ENCODE measurements around the gene MFF. TPM values are rescaled to one million over a fixed set of nuclear protein-coding genes. Genes with fewer than 3 reads are reported as not detected.

The MFF gene
- total RNA-seq, 5 donors from 2014 or later (not counting 1 experiment from before 2014, with no cell fraction given) = 50.7 to 57.6 (median 54.0) TPM

DNA sequence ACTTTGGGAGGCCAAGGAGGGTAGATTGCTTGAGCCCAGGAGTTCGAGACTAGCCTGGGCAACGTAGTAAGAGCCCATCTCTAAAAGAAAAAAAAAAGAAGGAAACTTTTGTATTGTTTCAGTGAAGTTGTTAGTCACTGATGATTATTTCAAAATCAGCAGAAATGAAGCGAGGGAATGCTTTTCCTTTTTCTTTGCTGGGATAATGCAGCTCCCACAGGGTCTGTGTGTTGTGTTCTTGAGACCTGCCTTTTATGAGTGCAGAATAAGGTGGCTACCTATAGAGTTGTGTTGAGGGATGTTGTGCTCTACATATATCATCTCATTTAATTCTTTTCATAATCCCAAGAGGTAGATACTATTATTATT lies 42.4 kb downstream of the MFF start:
- no peak overlapping the region for H3K27ac Mint-ChIP-seq
- no peaks in the 10 kb centered on the region for H3K36me3 ChIP-seq (ENCODE audit: control insufficient read depth in 2 of 2, extremely low read depth in 1 of 2, insufficient read depth in 1 of 2, low read length in 1 of 2)
- DNase-seq (no peak), ATAC-seq (replicated peaks in 1 of 4) (no peak)
- 80% methylated on average over 1 of the region's 3 CpGs for WGBS (ENCODE audit: insufficient coverage)
- H3K4me3 ChIP-seq (ENCODE audit: control insufficient read depth in 1 of 2, extremely low read depth in 1 of 2, low read length in 1 of 2) = no peak overlapping the region
- no peaks in the 10 kb centered on the region for H3K36me3 Mint-ChIP-seq
- H3K27me3 Mint-ChIP-seq = peaks cover 3 to 5% of the 10 kb centered on the region in 2 donors
- H3K9me3 Mint-ChIP-seq = no peaks in the 10 kb centered on the region
- H3K9me3 ChIP-seq = no peaks in the 10 kb centered on the region
- H3K4me3 Mint-ChIP-seq = no peak overlapping the region
- CTCF ChIA-PET = no interaction called here
- H3K4me1 Mint-ChIP-seq = peaks cover 0 to 4% (median 0%) of the 10 kb centered on the region in 3 donors
- H3K27ac ChIP-seq (ENCODE audit: low read length) = no peak overlapping the region
- no peaks in the 10 kb centered on the region for H3K4me1 ChIP-seq (ENCODE audit: control insufficient read depth in 1 of 2, extremely low read depth in 1 of 2, insufficient read depth in 2 of 2, low read length in 2 of 2)
- peaks cover 0 to 2% of the 10 kb centered on the region in 2 experiments for H3K27me3 ChIP-seq (replicated peaks in 1 of 2; ENCODE audit: control insufficient read depth in 2 of 2, extremely low read depth in 1 of 2, insufficient read depth in 2 of 2, low read length in 1 of 2)
- POLR2A ChIA-PET = no interaction called here

DNA sequence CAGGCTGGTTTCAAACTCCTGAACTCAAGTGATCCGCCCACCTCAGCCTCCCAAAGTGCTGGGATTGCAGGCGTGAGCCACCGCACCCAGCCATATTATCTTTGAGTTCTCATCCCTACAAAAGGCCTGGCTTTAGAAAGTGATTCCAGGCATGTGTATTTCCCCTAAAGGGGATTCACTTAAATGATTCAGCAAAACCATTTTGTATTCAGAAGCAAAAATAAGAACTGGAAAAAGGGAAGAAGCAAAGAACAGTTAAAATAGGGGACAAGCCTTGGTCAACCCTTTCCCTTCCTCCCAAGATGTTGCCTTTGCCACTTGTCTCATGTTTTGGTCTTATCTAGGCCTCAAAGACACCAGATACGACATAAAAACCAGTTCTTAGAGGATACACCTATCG lies 43.5 kb downstream of the MFF start:
- H3K4me3 ChIP-seq (ENCODE audit: control insufficient read depth in 1 of 2, extremely low read depth in 1 of 2, low read length in 1 of 2) = no peak overlapping the region
- no peaks in the 10 kb centered on the region for H3K9me3 Mint-ChIP-seq
- 100% methylated on average over 1 of the region's 5 CpGs for WGBS (ENCODE audit: insufficient coverage)
- H3K4me1 ChIP-seq (ENCODE audit: control insufficient read depth in 1 of 2, extremely low read depth in 1 of 2, insufficient read depth in 2 of 2, low read length in 2 of 2) = no peaks in the 10 kb centered on the region
- peaks cover 0 to 7% of the 10 kb centered on the region in 2 experiments for H3K27me3 ChIP-seq (replicated peaks in 1 of 2; ENCODE audit: control insufficient read depth in 2 of 2, extremely low read depth in 1 of 2, insufficient read depth in 2 of 2, low read length in 1 of 2)
- H3K4me3 Mint-ChIP-seq = no peak overlapping the region
- ATAC-seq (replicated peaks in 1 of 4) (no peak), DNase-seq (no peak)
- H3K36me3 Mint-ChIP-seq = no peaks in the 10 kb centered on the region
- CTCF ChIA-PET = no interaction called here
- peaks cover 0 to under 1% (median 0%) of the 10 kb centered on the region in 3 donors for H3K4me1 Mint-ChIP-seq
- POLR2A ChIA-PET = interaction anchor here in 1 of 2 donors (0.7 kb wide), 1 partner anchor 41 kb away, joined by 9 read pairs; no protein-coding TSS in a partner anchor
- no peaks in the 10 kb centered on the region for H3K36me3 ChIP-seq (ENCODE audit: control insufficient read depth in 2 of 2, extremely low read depth in 1 of 2, insufficient read depth in 1 of 2, low read length in 1 of 2)
- no peaks in the 10 kb centered on the region for H3K9me3 ChIP-seq
- H3K27ac Mint-ChIP-seq = no peak overlapping the region
- H3K27me3 Mint-ChIP-seq = peaks cover 6 to 11% of the 10 kb centered on the region in 2 donors
- H3K27ac ChIP-seq (ENCODE audit: low read length) = no peak overlapping the region

- no peak overlapping the region for H3K27ac ChIP-seq (ENCODE audit: low read length)
- H3K4me1 ChIP-seq (ENCODE audit: control insufficient read depth in 1 of 2, extremely low read depth in 1 of 2, insufficient read depth in 2 of 2, low read length in 2 of 2) = no peaks in the 10 kb centered on the region
- WGBS (ENCODE audit: insufficient coverage) = 100% methylated on average over 1 of the region's 8 CpGs
- no peak overlapping the region for H3K27ac Mint-ChIP-seq
- H3K9me3 ChIP-seq = no peaks in the 10 kb centered on the region
- ATAC-seq (replicated peaks in 1 of 4) (no peak), DNase-seq (no peak)
- peaks cover 6 to 11% of the 10 kb centered on the region in 2 donors for H3K27me3 Mint-ChIP-seq
- H3K4me3 ChIP-seq (ENCODE audit: control insufficient read depth in 1 of 2, extremely low read depth in 1 of 2, low read length in 1 of 2) = no peak overlapping the region
- no peaks in the 10 kb centered on the region for H3K9me3 Mint-ChIP-seq
- CTCF ChIA-PET = no interaction called here
- peaks cover 0 to 7% of the 10 kb centered on the region in 2 experiments for H3K27me3 ChIP-seq (replicated peaks in 1 of 2; ENCODE audit: control insufficient read depth in 2 of 2, extremely low read depth in 1 of 2, insufficient read depth in 2 of 2, low read length in 1 of 2)
- POLR2A ChIA-PET = no interaction called here
- H3K36me3 ChIP-seq (ENCODE audit: control insufficient read depth in 2 of 2, extremely low read depth in 1 of 2, insufficient read depth in 1 of 2, low read length in 1 of 2) = no peaks in the 10 kb centered on the region
- H3K4me3 Mint-ChIP-seq = no peak overlapping the region
- H3K36me3 Mint-ChIP-seq = no peaks in the 10 kb centered on the region
- H3K4me1 Mint-ChIP-seq = peaks cover 0 to 5% (median 4%) of the 10 kb centered on the region in 3 donors
Measured at GRCh38 chr2:227370092-227370491, 45.0 kb downstream of the MFF start.

DNA sequence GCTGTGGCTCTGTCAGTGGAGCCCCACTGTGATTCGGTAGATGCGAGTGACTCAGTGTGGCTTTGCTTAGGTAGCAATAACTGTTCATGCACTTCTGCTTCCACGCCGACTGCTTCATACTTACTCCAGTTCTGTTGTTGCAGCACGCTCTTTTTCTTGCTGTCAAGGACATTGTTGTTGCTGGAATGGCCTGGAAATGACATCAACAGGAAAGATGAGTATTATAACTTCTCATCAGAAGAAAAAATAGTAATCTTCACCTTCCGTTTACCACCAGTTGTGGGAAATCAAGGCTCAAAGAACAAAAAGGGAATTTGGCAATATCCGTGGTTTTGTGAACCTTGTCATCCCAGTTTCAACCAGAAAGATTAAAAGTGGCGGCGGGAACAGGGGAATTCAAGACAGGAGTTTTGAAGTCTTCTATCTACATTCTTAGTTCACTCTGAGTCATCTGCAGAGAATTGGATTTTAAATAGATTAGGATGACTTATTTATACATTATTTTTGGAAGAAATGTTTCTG lies 45.8 kb downstream of the MFF start:
- no peaks in the 10 kb centered on the region for H3K36me3 ChIP-seq (ENCODE audit: control insufficient read depth in 2 of 2, extremely low read depth in 1 of 2, insufficient read depth in 1 of 2, low read length in 1 of 2)
- no peak overlapping the region for H3K27ac Mint-ChIP-seq
- H3K36me3 Mint-ChIP-seq = no peaks in the 10 kb centered on the region
- peaks cover 0 to 7% of the 10 kb centered on the region in 2 experiments for H3K27me3 ChIP-seq (replicated peaks in 1 of 2; ENCODE audit: control insufficient read depth in 2 of 2, extremely low read depth in 1 of 2, insufficient read depth in 2 of 2, low read length in 1 of 2)
- no peaks in the 10 kb centered on the region for H3K9me3 ChIP-seq
- H3K4me3 ChIP-seq (ENCODE audit: control insufficient read depth in 1 of 2, extremely low read depth in 1 of 2, low read length in 1 of 2) = no peak overlapping the region
- H3K4me1 Mint-ChIP-seq = peaks cover 0 to 5% (median 4%) of the 10 kb centered on the region in 3 donors
- peaks cover 6 to 11% of the 10 kb centered on the region in 2 donors for H3K27me3 Mint-ChIP-seq
- no peak overlapping the region for H3K4me3 Mint-ChIP-seq
- peak in 1 of 35 experiments; percentile 16 for DNase-seq
- whole genome bisulfite sequencing (ENCODE audit: insufficient coverage) = 72% methylated on average over 4 of the region's 9 CpGs
- H3K4me1 ChIP-seq (ENCODE audit: control insufficient read depth in 1 of 2, extremely low read depth in 1 of 2, insufficient read depth in 2 of 2, low read length in 2 of 2) = no peaks in the 10 kb centered on the region
- no peak overlapping the region for H3K27ac ChIP-seq (ENCODE audit: low read length)
- no peaks in the 10 kb centered on the region for H3K9me3 Mint-ChIP-seq
- ATAC-seq (replicated peaks in 1 of 4) = no peak
- CTCF ChIA-PET = no interaction called here
- POLR2A ChIA-PET = no interaction called here

DNA sequence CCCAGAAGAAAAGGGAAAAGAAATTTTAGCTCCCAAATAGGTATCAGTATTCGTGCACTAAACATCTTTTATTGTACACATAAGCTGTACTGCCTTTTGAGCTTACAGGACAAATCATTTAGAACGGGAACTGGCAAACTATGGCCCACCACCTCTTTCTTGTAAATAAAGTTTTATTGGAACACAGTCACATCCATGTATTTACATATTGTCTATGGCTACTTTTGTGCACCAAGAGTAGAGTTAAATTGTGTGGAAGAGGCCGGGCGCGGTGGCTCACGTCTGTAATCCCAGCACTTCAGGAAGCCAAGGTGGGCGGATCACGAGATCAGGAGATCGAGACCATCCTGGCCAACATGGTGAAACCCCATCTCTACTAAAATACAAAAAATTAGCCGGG lies 48.3 kb downstream of the MFF start:
- Mint-ChIP-seq H3K36me3 (no peaks in the 10 kb centered on the region), H3K4me1 (peaks cover 0 to 5% (median 4%) of the 10 kb centered on the region in 3 donors), H3K9me3 (no peaks in the 10 kb centered on the region), H3K27ac (no peak overlapping the region), H3K27me3 (peaks cover 6 to 15% of the 10 kb centered on the region in 2 donors), H3K4me3 (no peak overlapping the region)
- ChIA-PET CTCF (interaction anchor here in 1 of 2 donors (0.7 kb wide), 1 partner anchor 15 kb away, joined by 13 read pairs; no protein-coding TSS in a partner anchor), POLR2A (interaction anchor here in 1 of 2 donors (0.9 kb wide), 1 partner anchor 19 kb away, joined by 4 read pairs; no protein-coding TSS in a partner anchor)
- Histone ChIP-seq H3K4me3 (ENCODE audit: control insufficient read depth in 1 of 2, extremely low read depth in 1 of 2, low read length in 1 of 2) (no peak overlapping the region), H3K27ac (ENCODE audit: low read length) (no peak overlapping the region), H3K9me3 (no peaks in the 10 kb centered on the region), H3K27me3 (replicated peaks in 1 of 2; ENCODE audit: control insufficient read depth in 2 of 2, extremely low read depth in 1 of 2, insufficient read depth in 2 of 2, low read length in 1 of 2) (peaks cover 0 to 7% of the 10 kb centered on the region in 2 experiments), H3K4me1 (ENCODE audit: control insufficient read depth in 1 of 2, extremely low read depth in 1 of 2, insufficient read depth in 2 of 2, low read length in 2 of 2) (no peaks in the 10 kb centered on the region), H3K36me3 (ENCODE audit: control insufficient read depth in 2 of 2, extremely low read depth in 1 of 2, insufficient read depth in 1 of 2, low read length in 1 of 2) (no peaks in the 10 kb centered on the region)
- no peak for DNase-seq
- ATAC-seq (replicated peaks in 1 of 4) = no peak
- 60% methylated on average over 1 of the region's 10 CpGs for WGBS (ENCODE audit: insufficient coverage)

- H3K4me1 ChIP-seq (ENCODE audit: control insufficient read depth in 1 of 2, extremely low read depth in 1 of 2, insufficient read depth in 2 of 2, low read length in 2 of 2) = no peaks in the 10 kb centered on the region
- Mint-ChIP-seq H3K4me3 (no peak overlapping the region), H3K9me3 (no peaks in the 10 kb centered on the region), H3K36me3 (no peaks in the 10 kb centered on the region), H3K27ac (no peak overlapping the region), H3K27me3 (peaks cover 6 to 15% of the 10 kb centered on the region in 2 donors), H3K4me1 (peaks cover 0 to 5% (median 4%) of the 10 kb centered on the region in 3 donors)
- POLR2A ChIA-PET = interaction anchor here in 1 of 2 donors (0.7 to 0.9 kb wide), 3 partner anchors 12 to 22 kb away, joined by 3 to 11 read pairs (median 4); no protein-coding TSS in a partner anchor
- no CpG with 5 or more reads among the region's 6 CpGs for WGBS (ENCODE audit: insufficient coverage)
- no peaks in the 10 kb centered on the region for H3K36me3 ChIP-seq (ENCODE audit: control insufficient read depth in 2 of 2, extremely low read depth in 1 of 2, insufficient read depth in 1 of 2, low read length in 1 of 2)
- H3K9me3 ChIP-seq = no peaks in the 10 kb centered on the region
- DNase-seq (peak in 2 of 35 experiments; percentile 5 to 17), ATAC-seq (replicated peaks in 1 of 4) (no peak)
- H3K4me3 ChIP-seq (ENCODE audit: control insufficient read depth in 1 of 2, extremely low read depth in 1 of 2, low read length in 1 of 2) = no peak overlapping the region
- H3K27ac ChIP-seq (ENCODE audit: low read length) = no peak overlapping the region
- CTCF ChIA-PET = interaction anchor here (0.7 kb wide), 2 partner anchors 126 to 250 kb away, joined by 3 to 5 read pairs; no protein-coding TSS in a partner anchor
- peaks cover 0 to 7% of the 10 kb centered on the region in 2 experiments for H3K27me3 ChIP-seq (replicated peaks in 1 of 2; ENCODE audit: control insufficient read depth in 2 of 2, extremely low read depth in 1 of 2, insufficient read depth in 2 of 2, low read length in 1 of 2)
Measured at GRCh38 chr2:227374158-227374557, 49.1 kb downstream of the MFF start.

All from T-cell (primary cell).